ENCODE results near the gene PRDM11. TPM values are rescaled to one million over a fixed set of nuclear protein-coding genes. Genes with fewer than 3 reads are reported as not detected.

Gene PRDM11
- total and polyA plus RNA-seq, 10 of the 15 experiments (the other 5 are each of a cell fraction or from before 2014, with no cell fraction given) = 0.03 to 2.4 (median 0.53) TPM

DNA sequence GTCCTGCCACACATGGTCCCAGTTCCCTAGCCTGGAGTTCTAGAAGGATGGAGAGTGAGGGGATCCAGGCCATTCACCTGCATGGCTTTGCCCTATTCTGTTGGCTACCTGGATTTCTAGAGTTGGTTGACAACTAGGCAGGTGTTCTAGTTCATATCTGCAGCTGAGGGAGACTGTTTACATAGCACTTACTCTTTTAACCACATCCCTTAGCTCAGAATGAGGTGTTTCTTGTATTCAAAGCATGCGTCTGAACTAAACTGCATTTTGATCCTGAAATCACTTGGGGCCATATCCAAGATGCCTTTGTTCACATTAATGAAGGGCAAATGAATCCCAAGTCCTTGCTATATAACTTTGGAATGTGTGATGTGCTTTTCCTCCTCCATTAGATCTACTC, 78.8 kb downstream of the PRDM11 start:
- Histone ChIP-seq H3K9me3 (replicated peaks; ENCODE audit: control insufficient read depth, insufficient read depth, low read length) (no peaks in the 10 kb centered on the region), H3K4me2 (ENCODE audit: control insufficient read depth, insufficient read depth) (no peak overlapping the region), H3K36me3 (ENCODE audit: control insufficient read depth in 2 of 2, insufficient read depth in 2 of 2, low read length in 1 of 2) (no peaks in the 10 kb centered on the region; a peak in 1 of 4 replicates), H3K79me2 (ENCODE audit: control insufficient read depth, insufficient read depth, low read length) (no peaks in the 10 kb centered on the region), H3K4me1 (ENCODE audit: control insufficient read depth, insufficient read depth, low read length) (no peaks in the 10 kb centered on the region), H3K9ac (ENCODE audit: control insufficient read depth, insufficient read depth, low read length) (no peak overlapping the region), H3K4me3 (no peak overlapping the region), H2AFZ (ENCODE audit: control insufficient read depth, low read depth, low read length) (no peak overlapping the region), H3K27me3 (replicated peaks in 1 of 2; ENCODE audit: control insufficient read depth in 2 of 2, insufficient read depth in 2 of 2, low read length in 1 of 2) (no peaks in the 10 kb centered on the region), H4K20me1 (ENCODE audit: control insufficient read depth, insufficient read depth) (no peaks in the 10 kb centered on the region), H3K27ac (ENCODE audit: control insufficient read depth, insufficient read depth) (no peak overlapping the region)
- ATAC-seq = no peak
- ChIA-PET RAD21 (ENCODE audit: unreplicated experiment) (no interaction called here), SMC1A (ENCODE audit: uncharacterized antibody, unreplicated experiment) (no interaction called here), CTCF (no interaction called here), POLR2A (no interaction called here)
- in situ Hi-C loops (cut with MboI) = no loop called here
- BruUV-seq (replicated peaks) = no TSS peak
- no peak for FAIRE-seq
- no peak for DNase-seq (ENCODE audit: low read depth, low spot score)
- 0% methylated on average over 1 of the region's 1 CpG for WGBS (ENCODE audit: insufficient coverage, insufficient replicate concordance, low lambda C conversion rate, missing lambda C conversion rate)
- intact Hi-C loops (cut with micrococcal nuclease; ENCODE audit: unreplicated experiment) = no loop called here
- TF ChIP-seq RCOR1 (conservative IDR thresholded peaks at IDR 0.05; ENCODE audit: low read depth, low read length) = no peak
- TF ChIP-seq, protein P1, sequence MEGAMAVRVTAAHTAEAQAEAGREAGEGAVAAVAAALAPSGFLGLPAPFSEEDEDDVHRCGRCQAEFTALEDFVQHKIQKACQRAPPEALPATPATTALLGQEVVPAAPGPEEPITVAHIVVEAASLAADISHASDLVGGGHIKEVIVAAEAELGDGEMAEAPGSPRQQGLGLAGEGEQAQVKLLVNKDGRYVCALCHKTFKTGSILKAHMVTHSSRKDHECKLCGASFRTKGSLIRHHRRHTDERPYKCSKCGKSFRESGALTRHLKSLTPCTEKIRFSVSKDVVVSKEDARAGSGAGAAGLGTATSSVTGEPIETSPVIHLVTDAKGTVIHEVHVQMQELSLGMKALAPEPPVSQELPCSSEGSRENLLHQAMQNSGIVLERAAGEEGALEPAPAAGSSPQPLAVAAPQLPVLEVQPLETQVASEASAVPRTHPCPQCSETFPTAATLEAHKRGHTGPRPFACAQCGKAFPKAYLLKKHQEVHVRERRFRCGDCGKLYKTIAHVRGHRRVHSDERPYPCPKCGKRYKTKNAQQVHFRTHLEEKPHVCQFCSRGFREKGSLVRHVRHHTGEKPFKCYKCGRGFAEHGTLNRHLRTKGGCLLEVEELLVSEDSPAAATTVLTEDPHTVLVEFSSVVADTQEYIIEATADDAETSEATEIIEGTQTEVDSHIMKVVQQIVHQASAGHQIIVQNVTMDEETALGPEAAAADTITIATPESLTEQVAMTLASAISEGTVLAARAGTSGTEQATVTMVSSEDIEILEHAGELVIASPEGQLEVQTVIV (IDR thresholded peaks at IDR 0.05; ENCODE audit: borderline replicate concordance, partially characterized antibody) = no peak
- TF ChIP-seq NFYB (IDR thresholded peaks at IDR 0.05; ENCODE audit: insufficient read depth, low read depth, low read length) = no peak
- TF ChIP-seq ZNF687 (IDR thresholded peaks at IDR 0.05) = no peak
- no peak for TF ChIP-seq TCF3 (IDR thresholded peaks at IDR 0.05; ENCODE audit: borderline replicate concordance, insufficient read depth, low read depth, low read length)
- no peak for TF ChIP-seq SREBF2 (IDR thresholded peaks at IDR 0.05; ENCODE audit: low read length)
- TF ChIP-seq ZNF207 (IDR thresholded peaks at IDR 0.05; ENCODE audit: borderline replicate concordance) = no peak
- TF ChIP-seq ZNF592 (IDR thresholded peaks at IDR 0.05) = no peak
- no peak for TF ChIP-seq NRF1 (conservative IDR thresholded peaks at IDR 0.05; ENCODE audit: low read depth, low read length)
- TF ChIP-seq, protein P2, sequence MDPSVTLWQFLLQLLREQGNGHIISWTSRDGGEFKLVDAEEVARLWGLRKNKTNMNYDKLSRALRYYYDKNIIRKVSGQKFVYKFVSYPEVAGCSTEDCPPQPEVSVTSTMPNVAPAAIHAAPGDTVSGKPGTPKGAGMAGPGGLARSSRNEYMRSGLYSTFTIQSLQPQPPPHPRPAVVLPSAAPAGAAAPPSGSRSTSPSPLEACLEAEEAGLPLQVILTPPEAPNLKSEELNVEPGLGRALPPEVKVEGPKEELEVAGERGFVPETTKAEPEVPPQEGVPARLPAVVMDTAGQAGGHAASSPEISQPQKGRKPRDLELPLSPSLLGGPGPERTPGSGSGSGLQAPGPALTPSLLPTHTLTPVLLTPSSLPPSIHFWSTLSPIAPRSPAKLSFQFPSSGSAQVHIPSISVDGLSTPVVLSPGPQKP (IDR thresholded peaks at IDR 0.05; ENCODE audit: low read depth, low read length) = no peak
- no peak for TF ChIP-seq CREM (IDR thresholded peaks at IDR 0.05; ENCODE audit: low read depth)
- no peak for TF ChIP-seq CEBPB (IDR thresholded peaks at IDR 0.05; ENCODE audit: borderline replicate concordance in 1 of 2, low read depth in 2 of 2, low read length in 2 of 2)
- no peak for TF ChIP-seq GABPA (IDR thresholded peaks at IDR 0.05; ENCODE audit: low read depth)
